Uterus (tissue), 4 donors: ENCODE measurements around the gene DHRS1. TPM values are rescaled to one million over a fixed set of nuclear protein-coding genes. Genes with fewer than 3 reads are reported as not detected.

ENCODE experiments used
- DNase-seq, 2 donors: peaks; one replicate each; pipeline ENCODE4 v3.0.0-alpha.2; 2019 to 2020
- H3K27ac ChIP-seq, 2 donors: fragments of 200-600 bp; sonication (generic); 1 replicate in 1 of 2; 2 replicates in 1 of 2; pipeline ENCODE4 v1.5.1; 2016 to 2018
- H3K27me3 ChIP-seq, 2 donors: fragments of 200-600 bp; sonication (generic); one replicate each; pipeline ENCODE4 v1.5.1; 2018 to 2019; ENCODE audit warnings: control low read depth in 1 of 2
- H3K36me3 ChIP-seq, 2 donors: fragments of 200-600 bp; sonication (generic); one replicate each; pipeline ENCODE4 v1.5.1; 2019; ENCODE audit warnings: control low read depth in 1 of 2
- H3K4me1 ChIP-seq, 2 donors: fragments of 200-600 bp; sonication (generic); one replicate each; pipeline ENCODE4 v1.5.1; 2018 to 2019; ENCODE audit warnings: control low read depth in 1 of 2
- H3K4me3 ChIP-seq, 2 donors: fragments of 200-600 bp; sonication (generic); 1 replicate in 1 of 2; 2 replicates in 1 of 2; pipeline ENCODE4 v1.5.1; 2018 to 2019; ENCODE audit warnings: mild to moderate bottlenecking in 1 of 2
- H3K9me3 ChIP-seq, 2 donors: fragments of 200-600 bp; sonication (generic); one replicate each; pipeline ENCODE4 v1.5.1; 2019; ENCODE audit warnings: control low read depth in 1 of 2
- CTCF ChIP-seq, 4 experiments: fragments of 200-600 bp in 2 of 4; fragments of 450-650 bp in 2 of 4; sonication (generic) in 2 of 4; IDR thresholded peaks; one replicate each; pipeline ENCODE4 v1.5.1; 2016 to 2019; ENCODE audit warnings: antibody characterized with exemption in 4 of 4, mild to moderate bottlenecking in 2 of 4, moderate library complexity in 1 of 4
- POLR2A ChIP-seq, 2 donors: fragments of 450-650 bp; IDR thresholded peaks; one replicate each; pipeline ENCODE4 v1.6.1; 2016; ENCODE audit warnings: antibody characterized with exemption in 2 of 2, mild to moderate bottlenecking in 1 of 2, moderate library complexity in 1 of 2
- intact Hi-C: fragments of 100-400 bp; cut with DNase I; formaldehyde crosslinking; loops from one replicate; pipeline ENCODE4 v1.15.1; 2023; ENCODE audit warnings: low total_unique reads
- total RNA-seq, 4 donors: library from RNA; depleted of rRNA in 3 of 4; stranded (reverse); fragments of >200 nt in 3 of 4; gene quantifications; one replicate each; pipeline versions ENCODE4 v1.1.0 to v1.2.4, GENCODE V29; 2014 to 2023
- donor health status: DM: yes; HTN: yes; CAD: no.

Gene DHRS1
- total RNA-seq, 4 donors from 2014 or later = 17.0 to 52.4 (median 37.7) TPM

DNA sequence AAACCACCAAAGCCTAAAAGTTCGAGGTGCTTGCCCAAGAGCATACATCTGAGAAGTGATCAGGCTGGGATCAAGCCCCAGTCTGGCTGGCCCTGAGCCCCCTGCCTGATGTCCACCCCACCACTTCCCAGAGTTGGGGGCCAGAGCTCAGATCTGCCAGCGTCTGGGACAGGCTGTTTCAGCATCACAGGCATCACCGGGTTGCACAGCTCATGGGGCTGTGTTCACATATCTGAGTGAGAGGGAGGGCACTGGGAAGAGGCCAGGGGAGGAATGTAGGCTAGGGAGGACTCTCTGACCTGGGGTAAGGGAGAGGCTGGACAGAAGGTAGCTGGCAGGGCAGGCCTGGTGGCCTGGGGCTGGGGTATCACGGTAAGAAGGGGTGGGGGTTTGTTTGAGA is 42.6 kb downstream of the DHRS1 start:
- no peaks in the 10 kb centered on the region for H3K27me3 ChIP-seq
- no peak for TF ChIP-seq POLR2A (IDR thresholded peaks at IDR 0.05)
- TF ChIP-seq CTCF (IDR thresholded peaks at IDR 0.05) = no peak
- no peak overlapping the region for H3K27ac ChIP-seq
- no peaks in the 10 kb centered on the region for H3K36me3 ChIP-seq
- DNase-seq = no peak
- no peaks in the 10 kb centered on the region for H3K9me3 ChIP-seq
- intact Hi-C loops = no loop called here
- H3K4me1 ChIP-seq = no peaks in the 10 kb centered on the region
- H3K4me3 ChIP-seq = no peak overlapping the region

- no peaks in the 10 kb centered on the region for H3K9me3 ChIP-seq
- no peaks in the 10 kb centered on the region for H3K27me3 ChIP-seq
- no peak overlapping the region for H3K27ac ChIP-seq
- no peak for DNase-seq
- no peak overlapping the region for H3K4me3 ChIP-seq
- H3K4me1 ChIP-seq = no peaks in the 10 kb centered on the region
- TF ChIP-seq CTCF (IDR thresholded peaks at IDR 0.05) (no peak), POLR2A (IDR thresholded peaks at IDR 0.05) (no peak)
- no peaks in the 10 kb centered on the region for H3K36me3 ChIP-seq
- intact Hi-C loops = no loop called here
These were observed 43.5 kb downstream of the DHRS1 start for GRCh38 chr14:24255931-24256711.

DNA sequence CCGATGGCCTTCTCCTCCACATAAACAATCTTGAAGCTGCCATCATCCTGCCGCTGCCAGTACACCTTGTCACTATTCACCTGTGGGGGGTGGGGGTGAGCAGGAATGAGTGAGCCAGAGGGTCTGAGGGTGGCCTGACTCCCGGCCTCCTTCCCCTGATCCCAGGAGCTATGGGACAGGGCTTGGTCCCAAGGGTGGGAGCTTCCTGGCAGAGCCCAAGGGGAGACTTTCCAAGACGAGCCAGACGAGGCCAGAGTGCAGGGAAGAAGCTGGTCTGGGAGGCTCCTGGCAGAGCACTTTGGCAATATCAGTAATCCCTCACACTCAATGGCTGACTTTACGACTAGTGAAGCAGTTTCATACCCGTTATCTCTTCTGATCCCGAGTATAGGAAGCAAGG is 44.1 kb downstream of the DHRS1 start:
- Histone ChIP-seq H3K27me3 (no peaks in the 10 kb centered on the region), H3K36me3 (no peaks in the 10 kb centered on the region), H3K4me1 (no peaks in the 10 kb centered on the region), H3K9me3 (no peaks in the 10 kb centered on the region), H3K4me3 (no peak overlapping the region), H3K27ac (no peak overlapping the region)
- intact Hi-C loops = no loop called here
- no peak for TF ChIP-seq CTCF (IDR thresholded peaks at IDR 0.05)
- no peak for TF ChIP-seq POLR2A (IDR thresholded peaks at IDR 0.05)
- DNase-seq = no peak

DNA sequence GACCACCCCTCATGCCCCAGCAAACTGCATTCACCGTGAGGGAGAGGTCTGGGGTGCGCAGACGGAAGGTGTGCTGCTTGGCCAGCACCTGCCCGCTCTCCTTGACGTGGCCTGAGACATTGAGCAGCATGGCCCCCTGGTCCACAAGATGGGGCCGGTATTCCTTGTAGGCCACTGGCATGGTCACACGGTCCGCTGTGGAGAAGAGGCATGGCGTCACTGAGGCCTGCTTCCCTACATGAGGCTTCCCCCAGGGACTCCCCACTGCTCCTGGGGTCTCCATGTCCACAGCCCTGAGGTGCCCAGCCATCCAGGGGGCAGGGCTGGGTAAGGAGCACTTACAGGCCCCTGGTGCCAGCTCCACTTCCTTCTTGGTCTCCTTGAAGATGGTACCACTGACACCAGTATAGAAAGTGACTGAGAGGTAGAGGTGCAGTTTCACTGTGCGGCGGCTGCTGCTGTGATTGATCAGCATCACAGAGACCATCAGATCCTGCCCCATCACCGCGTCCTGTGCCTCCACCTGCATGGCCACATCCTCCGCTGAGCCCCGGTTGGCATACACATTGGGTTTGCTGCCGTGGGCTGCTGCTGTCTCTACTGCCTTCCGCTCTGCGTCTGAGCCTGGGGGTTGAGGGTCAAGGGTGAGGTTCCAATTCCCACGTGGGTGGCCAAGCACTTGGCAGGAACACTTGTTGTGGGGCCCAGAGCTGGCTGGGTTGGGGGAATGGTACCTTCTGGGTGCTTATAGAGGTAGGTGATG is 44.8 kb downstream of the DHRS1 start:
- intact Hi-C loops = no loop called here

More for the DNA sequence above, 44.8 kb downstream of the DHRS1 start:
- TF ChIP-seq CTCF (IDR thresholded peaks at IDR 0.05) (no peak), POLR2A (IDR thresholded peaks at IDR 0.05) (no peak)
- Histone ChIP-seq H3K27ac (no peak overlapping the region), H3K4me3 (no peak overlapping the region), H3K9me3 (no peaks in the 10 kb centered on the region), H3K4me1 (no peaks in the 10 kb centered on the region), H3K36me3 (no peaks in the 10 kb centered on the region), H3K27me3 (no peaks in the 10 kb centered on the region)
- DNase-seq = no peak
